ENCODE data around the gene TRAPPC2.

DNA sequence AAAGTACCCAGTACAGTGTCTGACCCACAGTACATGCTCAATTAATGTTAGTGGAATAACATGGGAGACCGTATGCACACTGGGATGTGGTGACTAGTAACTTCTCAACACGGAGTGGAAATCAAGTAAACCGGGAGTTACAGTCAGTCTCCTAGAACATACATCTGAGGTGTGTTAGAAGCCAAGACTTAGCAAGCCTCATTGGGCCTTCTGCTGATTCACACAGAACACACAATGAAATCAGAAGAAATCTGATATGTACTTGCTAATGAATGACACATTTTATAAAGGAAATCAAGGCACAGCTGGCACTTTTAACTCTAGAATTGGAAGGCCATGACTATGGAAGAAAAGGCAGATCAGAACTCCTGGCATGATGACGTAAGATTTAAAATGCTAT lies 13.0 kb downstream of the TRAPPC2 start:
- TF ChIP-seq, protein P1, sequence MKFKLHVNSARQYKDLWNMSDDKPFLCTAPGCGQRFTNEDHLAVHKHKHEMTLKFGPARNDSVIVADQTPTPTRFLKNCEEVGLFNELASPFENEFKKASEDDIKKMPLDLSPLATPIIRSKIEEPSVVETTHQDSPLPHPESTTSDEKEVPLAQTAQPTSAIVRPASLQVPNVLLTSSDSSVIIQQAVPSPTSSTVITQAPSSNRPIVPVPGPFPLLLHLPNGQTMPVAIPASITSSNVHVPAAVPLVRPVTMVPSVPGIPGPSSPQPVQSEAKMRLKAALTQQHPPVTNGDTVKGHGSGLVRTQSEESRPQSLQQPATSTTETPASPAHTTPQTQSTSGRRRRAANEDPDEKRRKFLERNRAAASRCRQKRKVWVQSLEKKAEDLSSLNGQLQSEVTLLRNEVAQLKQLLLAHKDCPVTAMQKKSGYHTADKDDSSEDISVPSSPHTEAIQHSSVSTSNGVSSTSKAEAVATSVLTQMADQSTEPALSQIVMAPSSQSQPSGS (CRISPR knock-in tag; IDR thresholded peaks at IDR 0.05; ENCODE audit: borderline replicate concordance, low read depth): no peak
- TF ChIP-seq, protein P2, sequence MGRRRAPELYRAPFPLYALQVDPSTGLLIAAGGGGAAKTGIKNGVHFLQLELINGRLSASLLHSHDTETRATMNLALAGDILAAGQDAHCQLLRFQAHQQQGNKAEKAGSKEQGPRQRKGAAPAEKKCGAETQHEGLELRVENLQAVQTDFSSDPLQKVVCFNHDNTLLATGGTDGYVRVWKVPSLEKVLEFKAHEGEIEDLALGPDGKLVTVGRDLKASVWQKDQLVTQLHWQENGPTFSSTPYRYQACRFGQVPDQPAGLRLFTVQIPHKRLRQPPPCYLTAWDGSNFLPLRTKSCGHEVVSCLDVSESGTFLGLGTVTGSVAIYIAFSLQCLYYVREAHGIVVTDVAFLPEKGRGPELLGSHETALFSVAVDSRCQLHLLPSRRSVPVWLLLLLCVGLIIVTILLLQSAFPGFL (CRISPR knock-in tag; IDR thresholded peaks at IDR 0.05; ENCODE audit: borderline replicate concordance): no peak
- TF ChIP-seq TCF7 (CRISPR knock-in tag; IDR thresholded peaks at IDR 0.05; ENCODE audit: low read depth): no peak
- TF ChIP-seq NFE2L1 (CRISPR knock-in tag; IDR thresholded peaks at IDR 0.05): no peak
- TF ChIP-seq, protein P3, sequence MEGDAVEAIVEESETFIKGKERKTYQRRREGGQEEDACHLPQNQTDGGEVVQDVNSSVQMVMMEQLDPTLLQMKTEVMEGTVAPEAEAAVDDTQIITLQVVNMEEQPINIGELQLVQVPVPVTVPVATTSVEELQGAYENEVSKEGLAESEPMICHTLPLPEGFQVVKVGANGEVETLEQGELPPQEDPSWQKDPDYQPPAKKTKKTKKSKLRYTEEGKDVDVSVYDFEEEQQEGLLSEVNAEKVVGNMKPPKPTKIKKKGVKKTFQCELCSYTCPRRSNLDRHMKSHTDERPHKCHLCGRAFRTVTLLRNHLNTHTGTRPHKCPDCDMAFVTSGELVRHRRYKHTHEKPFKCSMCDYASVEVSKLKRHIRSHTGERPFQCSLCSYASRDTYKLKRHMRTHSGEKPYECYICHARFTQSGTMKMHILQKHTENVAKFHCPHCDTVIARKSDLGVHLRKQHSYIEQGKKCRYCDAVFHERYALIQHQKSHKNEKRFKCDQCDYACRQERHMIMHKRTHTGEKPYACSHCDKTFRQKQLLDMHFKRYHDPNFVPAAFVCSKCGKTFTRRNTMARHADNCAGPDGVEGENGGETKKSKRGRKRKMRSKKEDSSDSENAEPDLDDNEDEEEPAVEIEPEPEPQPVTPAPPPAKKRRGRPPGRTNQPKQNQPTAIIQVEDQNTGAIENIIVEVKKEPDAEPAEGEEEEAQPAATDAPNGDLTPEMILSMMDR (IDR thresholded peaks at IDR 0.05): no peak

All from WTC11 (cell line).